ENCODE data around the gene SLC6A6. TPM values are rescaled to one million over a fixed set of nuclear protein-coding genes. Genes with fewer than 3 reads are reported as not detected.

SLC6A6 gene
- total and polyA plus RNA-seq, 10 of the 15 experiments (the other 5 are each of a cell fraction or from before 2014, with no cell fraction given) = 5.6 to 47.0 (median 20.2) TPM

DNA sequence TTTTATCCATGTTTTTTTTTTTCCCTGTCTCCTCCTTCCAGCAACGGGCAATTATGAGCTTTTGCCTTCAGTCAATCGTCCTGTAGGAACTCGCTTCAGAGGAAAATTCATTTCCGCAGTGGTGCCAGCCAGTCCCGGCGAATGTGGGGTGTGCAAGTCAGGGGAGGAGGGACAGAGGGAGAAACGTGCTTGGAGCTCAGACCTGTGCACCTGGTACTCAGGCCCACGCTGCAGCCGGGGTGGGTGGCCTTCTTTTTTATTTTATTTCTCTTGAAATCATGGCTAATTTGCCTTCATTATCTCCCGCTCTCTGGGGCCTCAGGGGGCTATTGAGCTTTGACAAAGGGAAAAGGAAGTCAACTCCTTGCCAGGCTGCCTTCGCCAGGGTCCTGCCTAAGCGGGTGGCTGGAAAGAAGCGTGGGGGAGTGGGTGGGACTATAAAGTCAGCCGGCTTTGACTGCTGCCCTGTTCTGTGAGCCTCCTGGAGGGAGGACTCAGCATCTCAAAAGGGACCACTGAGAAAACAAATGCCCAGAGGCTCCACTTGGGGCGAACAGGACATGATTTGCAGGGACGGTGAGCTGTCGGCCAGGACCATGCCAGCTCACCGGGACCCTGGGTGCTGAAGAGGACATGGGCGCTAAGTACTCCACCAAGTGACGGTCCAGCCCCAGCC, 132.2 kb downstream of the SLC6A6 start:
- Histone ChIP-seq H3K4me2 (ENCODE audit: control insufficient read depth, insufficient read depth) (no peak overlapping the region), H3K4me3 (no peak overlapping the region), H2AFZ (ENCODE audit: control insufficient read depth, low read depth, low read length) (no peak overlapping the region), H3K79me2 (ENCODE audit: control insufficient read depth, insufficient read depth, low read length) (no peaks in the 10 kb centered on the region), H3K4me1 (ENCODE audit: control insufficient read depth, insufficient read depth, low read length) (no peaks in the 10 kb centered on the region), H4K20me1 (ENCODE audit: control insufficient read depth, insufficient read depth) (no peaks in the 10 kb centered on the region), H3K27ac (ENCODE audit: control insufficient read depth, insufficient read depth) (no peak overlapping the region), H3K9ac (ENCODE audit: control insufficient read depth, insufficient read depth, low read length) (no peak overlapping the region), H3K27me3 (replicated peaks in 1 of 2; ENCODE audit: control insufficient read depth in 2 of 2, insufficient read depth in 2 of 2, low read length in 1 of 2) (peaks cover 2 to 3% of the 10 kb centered on the region in 2 experiments; a peak in 3 of 4 replicates), H3K9me3 (replicated peaks; ENCODE audit: control insufficient read depth, insufficient read depth, low read length) (no peaks in the 10 kb centered on the region), H3K36me3 (ENCODE audit: control insufficient read depth in 2 of 2, insufficient read depth in 2 of 2, low read length in 1 of 2) (no peaks in the 10 kb centered on the region)
- FAIRE-seq = no peak
- in situ Hi-C loops (cut with MboI) (no loop called here), intact Hi-C loops (cut with micrococcal nuclease; ENCODE audit: unreplicated experiment) (no loop called here)
- no peak for ATAC-seq
- ChIA-PET CTCF (interaction anchor here (0.7 kb wide), 1 partner anchor 13 kb away, joined by 3 read pairs; no protein-coding TSS in a partner anchor), SMC1A (ENCODE audit: uncharacterized antibody, unreplicated experiment) (interaction anchor here (0.7 kb wide), 1 partner anchor 481 kb away, joined by 3 read pairs; no protein-coding TSS in a partner anchor), RAD21 (ENCODE audit: unreplicated experiment) (no interaction called here), POLR2A (no interaction called here)
- WGBS (ENCODE audit: insufficient coverage, insufficient replicate concordance, low lambda C conversion rate, missing lambda C conversion rate) = 13% methylated on average over 20 of the region's 20 CpGs
- no TSS peak for BruUV-seq (replicated peaks)
- TF ChIP-seq MEF2A (IDR thresholded peaks at IDR 0.05; ENCODE audit: insufficient read depth, low read depth, low read length) (no peak), ZNF274 (IDR thresholded peaks at IDR 0.05; ENCODE audit: insufficient read depth, insufficient read length) (no peak), PML (IDR thresholded peaks at IDR 0.05; ENCODE audit: low read length) (no peak), HDAC2 (IDR thresholded peaks at IDR 0.05) (no peak), STAT1 (conservative IDR thresholded peaks at IDR 0.05) (no peak), SRF (IDR thresholded peaks at IDR 0.05; ENCODE audit: low read depth in 2 of 2, low read length in 2 of 2) (no peak)
- TF ChIP-seq, protein P1, sequence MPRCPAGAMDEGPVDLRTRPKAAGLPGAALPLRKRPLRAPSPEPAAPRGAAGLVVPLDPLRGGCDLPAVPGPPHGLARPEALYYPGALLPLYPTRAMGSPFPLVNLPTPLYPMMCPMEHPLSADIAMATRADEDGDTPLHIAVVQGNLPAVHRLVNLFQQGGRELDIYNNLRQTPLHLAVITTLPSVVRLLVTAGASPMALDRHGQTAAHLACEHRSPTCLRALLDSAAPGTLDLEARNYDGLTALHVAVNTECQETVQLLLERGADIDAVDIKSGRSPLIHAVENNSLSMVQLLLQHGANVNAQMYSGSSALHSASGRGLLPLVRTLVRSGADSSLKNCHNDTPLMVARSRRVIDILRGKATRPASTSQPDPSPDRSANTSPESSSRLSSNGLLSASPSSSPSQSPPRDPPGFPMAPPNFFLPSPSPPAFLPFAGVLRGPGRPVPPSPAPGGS (IDR thresholded peaks at IDR 0.05; ENCODE audit: borderline replicate concordance, insufficient read depth, low read depth, low read length, poor library complexity, severe bottlenecking) = no peak
- TF ChIP-seq, protein P2, sequence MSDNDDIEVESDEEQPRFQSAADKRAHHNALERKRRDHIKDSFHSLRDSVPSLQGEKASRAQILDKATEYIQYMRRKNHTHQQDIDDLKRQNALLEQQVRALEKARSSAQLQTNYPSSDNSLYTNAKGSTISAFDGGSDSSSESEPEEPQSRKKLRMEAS (IDR thresholded peaks at IDR 0.05; ENCODE audit: low read depth, low read length) = no peak
- no peak for DNase-seq (ENCODE audit: low read depth, low spot score)

Data from GM12878 (cell line).